ENCODE data around the gene PLA1A.
"Not testable (repeated sequence)": the region's sequence is repeated elsewhere in the genome, so short reads cannot be mapped to it uniquely, and the experiment has no call there.

PLA1A gene, protein sequence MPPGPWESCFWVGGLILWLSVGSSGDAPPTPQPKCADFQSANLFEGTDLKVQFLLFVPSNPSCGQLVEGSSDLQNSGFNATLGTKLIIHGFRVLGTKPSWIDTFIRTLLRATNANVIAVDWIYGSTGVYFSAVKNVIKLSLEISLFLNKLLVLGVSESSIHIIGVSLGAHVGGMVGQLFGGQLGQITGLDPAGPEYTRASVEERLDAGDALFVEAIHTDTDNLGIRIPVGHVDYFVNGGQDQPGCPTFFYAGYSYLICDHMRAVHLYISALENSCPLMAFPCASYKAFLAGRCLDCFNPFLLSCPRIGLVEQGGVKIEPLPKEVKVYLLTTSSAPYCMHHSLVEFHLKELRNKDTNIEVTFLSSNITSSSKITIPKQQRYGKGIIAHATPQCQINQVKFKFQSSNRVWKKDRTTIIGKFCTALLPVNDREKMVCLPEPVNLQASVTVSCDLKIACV

DNA sequence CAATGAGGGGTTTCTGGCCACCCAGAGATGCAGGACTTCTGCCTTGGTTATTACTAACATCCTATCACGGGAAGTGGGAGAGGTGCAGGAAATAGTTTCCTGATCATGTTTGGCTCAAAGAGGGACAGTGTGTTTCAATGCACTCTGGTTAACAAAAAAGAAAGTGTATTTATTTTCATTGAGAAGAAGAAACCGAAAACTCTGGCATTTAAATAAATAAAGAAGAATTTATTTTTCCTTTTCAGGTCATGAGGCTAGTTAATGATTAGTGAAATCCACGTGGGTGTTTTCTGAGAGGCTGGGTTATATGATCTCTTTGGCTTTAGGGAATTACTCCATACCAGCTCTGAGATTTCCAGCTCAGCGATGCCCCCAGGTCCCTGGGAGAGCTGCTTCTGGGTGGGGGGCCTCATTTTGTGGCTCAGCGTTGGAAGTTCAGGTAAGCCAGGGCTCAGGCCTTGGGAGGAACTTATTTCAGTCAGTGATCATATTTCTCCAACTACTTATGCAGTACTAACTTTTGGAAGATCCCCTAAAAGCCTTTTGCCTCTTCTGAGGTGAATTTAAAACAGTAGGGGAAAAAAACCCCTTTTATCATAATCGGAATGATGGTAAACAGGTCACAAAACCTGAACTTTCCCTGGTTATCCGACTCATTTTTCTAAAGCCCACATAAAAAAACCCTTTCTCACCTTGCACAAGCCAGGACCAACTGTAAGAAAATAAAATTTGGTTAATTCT, at the start of gene PLA1A:
Gene PLA1A, plus strand, starts transcription at position 338 of the 741 bp plus-strand sequence. Its CDS starts 29 bp downstream, at position 367.
- DNase-seq (ENCODE audit: extremely low read depth in 1 of 2, low read depth in 1 of 2) = no peak

DNA sequence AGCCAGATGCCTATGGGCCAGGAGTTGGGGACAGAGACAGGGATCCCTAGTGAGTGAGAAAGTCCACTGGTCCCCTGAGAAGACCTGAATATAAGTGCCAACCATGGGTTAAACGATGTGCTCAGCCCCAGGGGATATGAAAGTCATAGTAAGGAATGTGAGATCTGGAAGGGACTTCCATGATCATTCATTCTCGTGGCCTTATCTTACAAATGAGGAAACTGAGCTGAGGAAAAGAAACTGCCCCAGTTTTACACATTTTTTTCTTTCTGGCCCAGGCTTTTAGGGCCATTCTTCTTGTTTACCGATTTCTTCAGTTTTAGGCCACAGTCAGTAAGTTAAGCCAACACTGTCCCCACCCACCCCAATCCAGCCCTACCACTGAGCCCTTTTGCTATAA, 49.3 kb upstream of the PLA1A start:
- DNase-seq (ENCODE audit: extremely low read depth in 1 of 2, low read depth in 1 of 2) = no peak

DNA sequence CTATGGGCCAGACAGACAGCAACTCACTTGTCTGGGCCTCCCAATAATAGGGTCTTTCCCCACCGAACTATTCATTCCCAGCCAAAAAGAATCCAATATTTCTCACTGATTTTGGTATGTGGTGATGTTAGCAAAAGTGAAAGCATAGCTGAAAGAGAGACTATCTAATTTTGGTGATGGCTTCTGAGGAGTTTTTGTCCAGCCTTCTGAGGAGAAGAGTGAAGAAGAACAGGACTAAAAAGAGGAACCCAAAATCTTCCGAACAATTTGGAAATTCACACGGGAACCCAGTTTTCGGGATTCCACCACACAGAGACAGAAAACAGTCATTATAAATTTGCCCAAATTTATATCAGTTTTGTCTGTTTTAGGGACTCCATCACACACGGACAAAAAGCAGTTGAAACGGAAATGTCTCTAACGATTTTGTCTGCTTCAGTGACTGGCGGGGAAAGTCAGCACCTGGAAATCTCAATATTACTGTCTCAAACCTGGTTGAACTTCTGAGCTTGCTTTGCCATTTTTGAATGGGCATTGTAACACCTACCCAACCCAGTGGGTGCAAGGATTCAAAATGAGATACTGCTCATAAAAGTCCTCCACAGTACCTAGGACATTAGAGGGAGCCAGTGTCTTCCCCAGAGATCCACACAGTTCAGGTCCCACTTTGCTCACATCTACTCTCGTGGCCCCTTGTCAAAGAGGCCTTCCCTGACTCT, 47.3 kb upstream of the PLA1A start:
- no peak for DNase-seq (ENCODE audit: extremely low read depth in 1 of 2, low read depth in 1 of 2)

DNA sequence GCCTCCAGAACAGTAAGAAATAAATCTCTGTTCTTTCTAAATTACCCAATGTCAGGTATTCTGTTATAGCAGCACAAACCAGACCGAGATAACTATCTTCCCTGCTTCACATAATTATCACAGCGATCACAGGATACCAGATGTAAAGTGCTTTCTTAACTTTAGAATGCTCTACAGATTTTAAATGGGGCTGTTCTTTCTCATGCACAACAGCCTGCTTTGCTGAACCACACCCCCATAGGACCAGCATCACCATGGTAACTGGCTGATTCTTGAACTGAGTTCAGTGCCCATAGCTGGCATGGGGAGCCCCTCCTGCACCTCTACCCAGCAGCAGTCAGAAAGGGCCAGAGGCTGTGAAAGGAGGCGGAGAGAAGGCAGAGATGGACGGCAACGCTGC, 46.1 kb upstream of the PLA1A start:
- DNase-seq (ENCODE audit: extremely low read depth in 1 of 2, low read depth in 1 of 2) = no peak

DNA sequence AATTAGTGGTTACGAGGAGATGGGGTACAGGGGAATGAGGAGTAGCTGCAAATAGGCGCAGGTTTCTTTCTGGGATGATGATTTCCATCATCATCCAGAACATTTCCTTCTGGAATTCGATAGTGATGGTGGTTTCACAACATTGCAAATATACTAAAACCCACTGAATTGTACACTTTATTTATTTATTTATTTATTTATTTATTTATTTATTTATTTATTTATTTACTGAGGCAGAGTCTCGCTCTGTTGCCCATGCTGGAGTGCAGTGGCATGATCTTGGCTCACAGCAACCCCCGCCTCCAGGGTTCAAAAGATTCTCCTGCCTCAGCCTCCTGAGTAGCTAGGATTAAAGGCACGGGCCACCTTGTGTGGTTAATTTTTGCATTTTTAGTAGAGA, 44.8 kb upstream of the PLA1A start:
- DNase-seq (ENCODE audit: extremely low read depth in 1 of 2, low read depth in 1 of 2) = not testable (repeated sequence)

DNA sequence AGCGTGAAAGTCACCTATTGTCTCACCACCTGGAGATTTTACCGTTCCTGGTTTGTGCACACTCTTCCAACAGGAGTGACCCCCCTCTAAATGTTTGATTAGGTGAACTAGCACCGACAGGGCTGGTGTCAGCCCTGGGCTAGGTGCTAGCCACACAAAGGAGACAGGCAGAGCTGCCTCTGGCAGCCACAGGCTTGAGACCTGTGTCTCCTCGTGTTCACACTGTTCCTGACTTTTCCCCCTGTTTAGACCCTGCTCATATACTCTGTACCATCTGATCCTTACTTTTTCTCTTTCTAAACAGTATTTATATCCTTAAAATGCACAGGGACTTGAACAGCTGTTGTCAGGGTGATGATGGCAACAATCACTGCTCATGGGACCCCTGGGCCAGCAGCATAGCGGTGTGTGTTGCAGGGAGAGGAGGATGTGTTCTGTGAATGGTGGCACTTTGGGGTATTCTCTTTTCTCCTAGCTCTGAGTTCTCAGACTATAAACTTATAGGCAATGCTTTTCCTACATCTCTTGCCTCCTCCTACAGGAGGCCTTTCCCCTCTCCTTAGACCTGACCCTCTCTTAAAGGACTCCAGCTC, 43.8 kb upstream of the PLA1A start:
- DNase-seq (ENCODE audit: extremely low read depth in 1 of 2, low read depth in 1 of 2) = no peak

DNA sequence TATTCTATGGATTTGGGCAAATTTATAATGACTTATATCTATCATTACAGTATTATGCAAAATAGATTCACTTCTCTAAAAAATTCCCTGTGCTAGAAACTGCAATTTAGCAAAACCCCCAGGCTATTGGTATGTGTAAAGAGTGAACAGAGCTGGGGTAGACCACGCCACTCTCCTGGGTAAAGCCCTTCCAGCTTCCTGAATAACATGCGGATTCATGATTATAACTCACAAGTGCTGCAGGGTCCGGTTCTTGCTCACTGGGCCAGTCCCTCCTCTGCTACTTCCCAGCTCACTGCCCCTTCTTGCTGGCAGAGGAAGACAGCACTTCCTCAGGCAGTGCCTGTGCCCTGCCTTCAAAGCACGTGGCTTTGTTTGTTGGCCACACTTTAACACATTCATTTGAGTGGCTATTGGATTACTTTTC, 42.4 kb upstream of the PLA1A start:
- no peak for DNase-seq (ENCODE audit: extremely low read depth in 1 of 2, low read depth in 1 of 2)

DNA sequence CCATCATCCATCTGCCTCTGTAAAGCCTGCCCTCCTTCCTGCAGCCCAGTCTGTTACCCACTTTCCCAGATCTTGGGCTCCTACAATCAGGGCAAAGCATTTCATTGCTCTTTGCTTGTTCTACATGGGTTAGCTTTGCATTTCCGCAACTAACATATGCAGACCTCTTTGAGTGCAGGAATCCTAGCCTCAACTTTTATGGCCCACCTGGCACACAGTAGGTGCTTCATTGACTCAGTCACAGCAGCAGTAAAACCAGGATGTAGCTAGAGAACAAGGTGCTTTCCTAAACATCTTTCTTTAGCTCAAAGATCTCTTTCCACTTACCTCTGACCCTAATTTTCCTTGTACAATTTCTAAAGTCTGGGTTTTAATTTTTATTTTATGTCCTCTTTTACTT, 41.8 kb upstream of the PLA1A start:
- DNase-seq (ENCODE audit: extremely low read depth in 1 of 2, low read depth in 1 of 2) = no peak

DNA sequence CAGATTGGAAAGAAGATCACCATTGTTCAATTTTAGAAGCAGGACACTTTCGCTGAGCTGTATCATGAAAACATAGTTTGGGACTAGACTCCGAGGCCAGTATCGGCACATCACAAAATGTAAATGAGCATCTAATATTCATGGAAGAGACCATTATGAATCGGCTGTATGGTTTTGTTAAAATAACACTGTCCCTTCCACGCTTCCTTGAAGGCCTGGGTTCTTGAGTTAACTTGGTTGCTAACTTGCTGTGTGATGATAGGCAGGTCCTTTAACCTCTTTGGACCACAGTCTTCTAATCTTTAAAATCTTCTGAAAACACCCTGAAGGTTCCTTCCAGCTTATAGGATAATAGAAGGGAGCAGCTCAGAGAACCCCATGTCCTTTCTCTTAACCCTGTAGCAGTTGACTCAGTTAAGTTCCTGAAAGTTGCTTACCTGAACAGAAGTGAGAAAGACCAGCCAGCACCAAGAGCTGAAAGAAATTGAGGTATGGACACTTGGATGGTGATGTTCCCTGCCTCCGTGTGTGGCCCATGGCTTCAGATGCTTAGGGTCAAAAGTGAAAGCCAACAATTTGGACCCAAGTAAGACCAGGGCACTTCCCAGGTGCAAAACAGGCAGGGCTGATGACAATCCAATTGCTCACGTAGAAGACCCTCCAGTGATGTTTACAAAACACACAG, 40.4 kb upstream of the PLA1A start:
- no peak for DNase-seq (ENCODE audit: extremely low read depth in 1 of 2, low read depth in 1 of 2)

DNA sequence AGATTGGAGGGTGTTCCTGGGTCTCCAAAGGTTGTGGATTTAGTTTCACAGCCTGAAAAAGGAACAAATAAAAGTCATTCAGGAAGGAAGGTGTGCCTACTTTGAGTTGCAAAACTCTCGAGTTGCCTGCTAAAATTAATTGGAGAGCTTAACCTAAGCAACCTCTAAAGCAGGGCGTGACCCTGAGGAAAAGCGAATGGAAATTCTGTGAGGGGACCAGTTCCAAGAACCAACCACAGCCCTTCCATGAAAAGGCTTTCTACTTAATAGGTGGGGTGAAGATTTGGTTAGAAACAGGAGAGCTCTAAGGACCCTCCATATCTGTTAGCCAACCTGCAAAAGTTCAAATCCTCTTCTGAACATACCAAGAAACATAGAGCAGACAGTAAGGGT, 39.8 kb upstream of the PLA1A start:
- no peak for DNase-seq (ENCODE audit: extremely low read depth in 1 of 2, low read depth in 1 of 2)

DNA sequence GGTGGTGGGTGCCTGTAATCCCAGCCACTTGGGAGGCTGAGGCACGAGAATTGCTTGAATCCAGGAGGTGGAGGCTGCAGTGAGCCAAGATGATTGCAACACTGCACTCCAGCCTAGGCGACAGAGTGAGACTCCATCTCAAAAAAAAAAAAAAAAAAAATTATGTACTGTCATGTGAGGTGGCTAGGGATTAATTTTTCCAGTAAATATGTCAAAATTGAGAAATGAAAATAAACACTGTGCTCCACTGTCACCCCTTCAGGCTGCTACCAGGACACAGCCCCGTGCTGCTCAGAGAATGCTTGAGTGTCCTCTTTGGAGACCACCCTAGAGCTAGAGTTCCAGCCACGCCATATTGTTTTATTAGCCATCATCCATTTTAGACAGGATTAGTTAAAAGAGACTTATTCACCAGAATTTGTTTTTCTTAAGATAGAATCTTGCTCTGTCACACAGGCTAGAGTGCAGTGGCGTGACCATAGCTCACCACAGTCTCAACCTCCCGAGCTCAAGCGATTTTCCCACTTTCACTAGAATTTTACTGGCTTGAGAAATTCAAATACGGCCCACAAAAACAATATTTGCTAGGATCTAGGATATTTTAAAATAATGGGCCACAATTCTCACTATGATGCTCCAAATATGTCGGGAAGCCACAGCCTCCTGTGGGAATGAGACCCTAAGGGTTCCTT, 38.9 kb upstream of the PLA1A start:
- no peak for DNase-seq (ENCODE audit: extremely low read depth in 1 of 2, low read depth in 1 of 2)

DNA sequence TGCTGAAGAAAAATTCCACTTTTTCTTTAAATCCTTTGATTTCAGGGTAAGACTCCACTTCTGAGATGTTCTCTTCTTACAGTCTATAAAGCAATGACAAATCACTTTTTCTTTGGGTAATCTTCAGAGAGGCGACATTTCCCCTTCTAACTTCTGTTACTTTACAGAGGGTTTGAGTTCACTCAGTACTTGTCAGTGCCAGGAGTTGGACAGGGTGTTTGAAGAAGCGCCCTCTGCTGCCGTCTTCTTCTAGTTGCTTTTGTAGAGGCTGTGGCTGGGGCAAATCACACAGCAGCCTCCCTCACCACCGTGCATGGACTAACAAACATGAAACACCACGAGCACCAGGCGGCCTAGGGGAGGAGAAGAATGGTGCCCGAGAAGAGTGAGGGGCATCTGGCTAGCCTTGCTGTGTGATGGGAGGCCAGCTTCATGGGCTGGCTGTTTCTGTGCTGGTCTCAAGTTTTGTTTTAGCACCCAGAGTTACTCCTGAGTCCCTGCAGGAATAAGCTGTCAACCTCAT, 38.2 kb upstream of the PLA1A start, which contains the start of gene CD80:
Gene CD80, minus strand, starts transcription at position 174 of the 523 bp plus-strand sequence. CDS start 1,886 bp downstream, outside the sequence.
- DNase-seq (ENCODE audit: extremely low read depth in 1 of 2, low read depth in 1 of 2) = no peak

DNA sequence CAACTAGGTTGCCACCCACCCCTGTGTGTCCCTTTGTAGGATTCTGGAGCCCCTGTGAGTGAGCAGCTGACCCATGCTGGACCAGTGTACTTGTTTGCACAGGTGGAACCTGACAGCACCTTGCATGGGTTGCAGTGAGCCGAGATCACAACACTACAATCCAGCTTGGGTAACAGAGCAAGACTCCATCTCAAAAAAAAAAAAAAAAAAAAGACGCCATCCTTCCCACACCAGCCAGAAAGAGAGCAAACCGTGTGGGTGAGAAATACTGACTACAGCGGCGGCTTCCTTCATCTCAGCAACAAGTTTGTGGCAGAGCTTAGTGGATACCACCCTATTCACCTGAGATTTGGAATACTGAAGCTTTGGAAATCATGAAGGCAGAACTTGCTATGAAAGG, 37.5 kb upstream of the PLA1A start:
- no peak for DNase-seq (ENCODE audit: extremely low read depth in 1 of 2, low read depth in 1 of 2)

DNA sequence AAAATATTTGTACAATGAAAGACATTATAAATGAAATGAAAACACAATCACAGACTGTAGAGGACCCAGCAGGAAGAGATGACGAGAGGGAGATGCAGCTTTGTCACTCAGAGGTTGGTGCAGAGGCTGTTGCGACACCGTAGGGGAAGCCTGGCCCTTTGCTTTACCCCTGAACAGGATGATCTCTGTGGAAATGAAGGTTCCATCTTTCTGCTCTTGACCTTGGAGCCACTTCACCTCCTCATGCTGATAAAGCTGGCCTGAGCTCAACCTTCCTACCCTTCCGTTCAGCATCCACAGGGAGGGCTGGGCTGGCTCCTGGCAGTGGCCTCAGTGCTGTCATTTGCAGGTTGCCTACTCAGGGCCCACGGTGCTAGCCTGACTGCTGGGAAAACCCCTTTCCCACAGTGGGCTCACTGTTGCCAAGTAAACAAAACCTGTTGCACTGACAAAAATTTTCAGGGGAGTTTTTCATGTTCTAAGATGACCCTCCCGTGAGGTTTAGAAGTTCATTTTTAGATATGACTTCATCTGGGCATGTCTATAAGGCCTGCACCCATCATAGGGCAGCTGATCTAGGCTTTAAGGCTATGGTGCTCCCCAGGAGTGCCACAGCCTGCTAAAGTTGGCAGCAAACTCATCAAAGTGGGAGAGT, 35.3 kb upstream of the PLA1A start:
- DNase-seq (ENCODE audit: extremely low read depth in 1 of 2, low read depth in 1 of 2) = no peak

DNA sequence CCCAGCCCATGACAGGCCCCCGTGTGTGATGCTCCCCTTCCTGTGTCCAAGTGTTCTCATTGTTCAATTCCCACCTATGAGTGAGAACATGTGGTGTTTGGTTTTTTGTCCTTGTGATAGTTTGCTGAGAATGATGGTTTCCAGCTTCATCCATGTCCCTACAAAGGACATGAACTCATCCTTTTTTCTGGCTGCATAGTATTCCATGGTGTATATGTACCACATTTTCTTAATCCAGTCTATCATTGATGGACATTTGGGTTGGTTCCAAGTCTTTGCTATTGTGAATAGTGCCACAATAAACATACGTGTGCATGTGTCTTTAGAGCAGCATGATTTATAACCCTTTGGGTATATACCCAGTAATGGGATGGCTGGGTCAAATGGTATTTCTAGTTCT, 34.4 kb upstream of the PLA1A start:
- DNase-seq (ENCODE audit: extremely low read depth in 1 of 2, low read depth in 1 of 2) = not testable (repeated sequence)

DNA sequence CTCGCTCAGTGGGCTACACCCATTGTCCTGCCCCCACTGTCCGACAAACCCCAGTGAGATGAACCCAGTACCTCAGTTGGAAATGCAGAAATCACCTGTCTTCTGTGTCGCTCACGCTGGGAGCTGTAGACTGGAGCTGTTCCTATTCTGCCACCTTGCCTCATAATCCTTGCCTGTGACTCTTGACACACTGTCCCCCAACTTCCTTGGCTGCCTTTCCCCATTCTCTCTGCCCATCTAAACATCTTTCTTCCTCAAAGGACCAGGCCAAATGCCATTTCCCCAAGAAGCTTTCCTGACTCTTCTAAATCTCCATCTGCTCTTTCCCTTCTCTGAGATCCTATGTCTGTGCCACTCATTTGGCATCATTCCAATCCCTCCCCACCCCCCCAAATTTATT, 28.5 kb upstream of the PLA1A start:
- no peak for DNase-seq (ENCODE audit: extremely low read depth in 1 of 2, low read depth in 1 of 2)

DNA sequence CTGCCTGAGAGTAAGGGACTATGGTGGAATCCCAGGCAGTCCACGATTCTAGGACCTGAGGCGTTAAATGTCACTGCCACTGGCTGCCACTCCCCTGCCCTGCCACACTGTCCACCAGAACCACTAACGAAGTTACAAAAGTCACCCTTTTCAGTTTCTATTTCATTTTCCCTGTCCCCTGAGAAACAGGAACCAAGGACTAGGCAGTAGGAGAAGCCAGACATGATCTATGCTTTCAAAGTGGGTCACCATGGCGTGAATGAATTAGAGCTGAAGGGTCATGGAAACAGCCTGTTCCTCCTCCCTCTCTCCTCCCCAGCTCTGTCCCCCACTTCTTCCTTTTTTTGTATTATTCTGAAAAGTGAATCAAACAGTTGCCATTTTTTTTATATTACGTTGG, 27.5 kb upstream of the PLA1A start:
- no peak for DNase-seq (ENCODE audit: extremely low read depth in 1 of 2, low read depth in 1 of 2)

DNA sequence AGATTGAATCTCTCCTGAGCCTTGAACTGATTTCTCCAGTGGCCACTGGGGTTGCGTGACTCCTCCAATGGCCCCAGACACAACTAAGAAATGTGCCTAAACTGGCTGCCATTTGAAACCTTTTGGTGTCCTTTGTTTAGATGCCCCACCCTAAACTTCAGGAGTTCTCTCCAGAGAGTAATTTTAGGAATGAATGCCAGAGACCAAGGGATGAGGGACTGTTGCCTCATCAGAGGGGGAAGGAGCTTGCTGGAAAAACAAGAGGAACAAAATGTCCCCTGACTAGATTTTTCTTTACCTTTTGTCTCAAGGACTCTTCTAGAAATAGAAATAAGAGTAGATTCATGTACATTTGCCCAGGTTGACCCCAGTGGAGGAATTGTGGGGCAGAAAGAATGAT, 26.5 kb upstream of the PLA1A start:
- no peak for DNase-seq (ENCODE audit: extremely low read depth in 1 of 2, low read depth in 1 of 2)

DNA sequence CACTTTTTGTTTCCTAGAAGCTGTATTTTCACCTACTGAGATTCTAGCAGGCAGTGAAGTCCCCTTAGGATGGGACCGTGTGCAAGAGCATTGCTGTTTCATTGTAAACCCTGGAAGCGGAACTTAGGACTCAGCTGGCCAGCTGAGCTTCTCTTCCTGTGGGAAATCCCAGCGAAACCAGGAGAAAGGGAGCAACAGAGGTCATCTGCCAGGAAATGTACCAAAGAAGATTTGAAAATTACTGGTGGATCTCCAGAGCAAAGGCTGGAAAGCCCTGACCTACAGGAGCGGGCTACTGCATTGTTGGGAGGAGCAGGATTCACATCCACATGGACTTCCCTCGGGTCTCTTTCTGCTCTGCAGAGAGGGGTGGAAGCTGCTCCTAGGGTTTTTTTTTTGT, 26.0 kb upstream of the PLA1A start:
- DNase-seq (ENCODE audit: extremely low read depth in 1 of 2, low read depth in 1 of 2) = no peak
